MCF 10A (cell line): ENCODE results near the gene KCNH1. TPM values are rescaled to one million over a fixed set of nuclear protein-coding genes. Genes with fewer than 3 reads are reported as not detected.

Experiments used
- BruUV-seq: library from RNA; stranded (reverse); fragments of 400-500 nt; replicated peaks from 2 replicates; lab custom pipeline; 2021; lab: Mats Ljungman, UMichigan
- CTCF ChIA-PET: fragments of 300-600 bp; sonication (Branson Sonifier 250); formaldehyde crosslinking; extraction: SDS; loops from one replicate; lab custom pipeline; 2021; ENCODE audit warnings: antibody characterized with exemption, inconsistent platforms; lab: Yijun Ruan, JAX
- POLR2A ChIA-PET: fragments of 300-600, 350-650 bp; sonication (Branson Sonifier 250); formaldehyde crosslinking; extraction: SDS; loops from one replicate; lab custom pipeline; 2020; ENCODE audit warnings: antibody characterized with exemption, inconsistent platforms; lab: Yijun Ruan, JAX
- DNase-seq: peaks from one replicate; pipeline ENCODE4 v3.0.0-alpha.2; 2018; ENCODE audit not compliant: unreplicated experiment
- H3K27ac Mint-ChIP-seq: one replicate; pipeline ENCODE4 v1.8.0; 2022; ENCODE audit warnings: mild to moderate bottlenecking, low read depth, mixed read lengths; ENCODE audit not compliant: unreplicated experiment
- H3K27me3 Mint-ChIP-seq: one replicate; pipeline ENCODE4 v1.8.0; 2022; ENCODE audit warnings: mixed read lengths; ENCODE audit not compliant: insufficient read depth, unreplicated experiment
- H3K36me3 Mint-ChIP-seq: one replicate; pipeline ENCODE4 v1.8.0; 2022; ENCODE audit warnings: mild to moderate bottlenecking, moderate library complexity, mixed read lengths; ENCODE audit not compliant: insufficient read depth, unreplicated experiment
- H3K4me1 Mint-ChIP-seq: one replicate; pipeline ENCODE4 v1.8.0; 2022; ENCODE audit warnings: mixed read lengths; ENCODE audit not compliant: insufficient read depth, unreplicated experiment
- H3K4me3 Mint-ChIP-seq: one replicate; pipeline ENCODE4 v1.8.0; 2022; ENCODE audit warnings: mild to moderate bottlenecking, moderate library complexity, mixed read lengths; ENCODE audit not compliant: unreplicated experiment
- H3K9me3 Mint-ChIP-seq: one replicate; pipeline ENCODE4 v1.8.0; 2022; ENCODE audit warnings: mixed read lengths; ENCODE audit not compliant: unreplicated experiment
- intact Hi-C: fragments of 100-400 bp; cut with micrococcal nuclease; formaldehyde crosslinking; loops from 2 replicates; pipeline ENCODE4 v1.14.1; 2022
- total RNA-seq: library from RNA; stranded (reverse); gene quantifications from 2 replicates; pipeline ENCODE4 v1.2.3, GENCODE V29; 2022
- TF ChIP-seq, protein P1 (sequence below): fragments of 200-600 bp; IDR thresholded peaks from one replicate; pipeline ENCODE4 v1.8.0; 2022; ENCODE audit warnings: antibody characterized with exemption, mild to moderate bottlenecking; ENCODE audit not compliant: unreplicated experiment

Gene KCNH1
- total RNA-seq, 1 experiment from 2014 or later = 0.19 TPM

DNA sequence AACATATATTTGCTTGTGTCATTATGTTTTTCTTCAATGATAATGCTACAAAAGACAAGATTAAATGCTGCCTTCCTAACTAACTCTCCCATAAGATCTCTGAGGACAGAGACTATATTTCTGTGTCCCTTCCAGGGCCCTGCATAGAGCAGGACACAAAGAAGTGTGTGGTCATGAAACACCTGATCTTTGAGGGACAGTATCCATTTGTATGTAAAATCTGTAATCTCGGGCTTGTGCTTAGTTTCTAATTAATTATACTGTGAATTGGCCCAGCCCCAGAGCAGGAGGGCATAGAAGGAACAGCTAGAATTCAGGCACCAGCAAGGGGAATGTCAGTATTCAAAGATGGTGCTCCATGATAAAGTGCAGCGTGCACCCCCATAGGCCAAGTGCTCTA lies 430.4 kb downstream of the KCNH1 start:
- POLR2A ChIA-PET = interaction anchor here (0.6 kb wide), 1 partner anchor 77 kb away, joined by 3 read pairs; no protein-coding TSS in a partner anchor
- Mint-ChIP-seq H3K27me3 (peaks cover 12% of the 10 kb centered on the region), H3K4me3 (no peak overlapping the region), H3K9me3 (no peaks in the 10 kb centered on the region), H3K4me1 (no peaks in the 10 kb centered on the region), H3K36me3 (no peaks in the 10 kb centered on the region), H3K27ac (no peak overlapping the region)
- BruUV-seq = no TSS peak
- intact Hi-C loops = no loop called here
- TF ChIP-seq, protein P1, sequence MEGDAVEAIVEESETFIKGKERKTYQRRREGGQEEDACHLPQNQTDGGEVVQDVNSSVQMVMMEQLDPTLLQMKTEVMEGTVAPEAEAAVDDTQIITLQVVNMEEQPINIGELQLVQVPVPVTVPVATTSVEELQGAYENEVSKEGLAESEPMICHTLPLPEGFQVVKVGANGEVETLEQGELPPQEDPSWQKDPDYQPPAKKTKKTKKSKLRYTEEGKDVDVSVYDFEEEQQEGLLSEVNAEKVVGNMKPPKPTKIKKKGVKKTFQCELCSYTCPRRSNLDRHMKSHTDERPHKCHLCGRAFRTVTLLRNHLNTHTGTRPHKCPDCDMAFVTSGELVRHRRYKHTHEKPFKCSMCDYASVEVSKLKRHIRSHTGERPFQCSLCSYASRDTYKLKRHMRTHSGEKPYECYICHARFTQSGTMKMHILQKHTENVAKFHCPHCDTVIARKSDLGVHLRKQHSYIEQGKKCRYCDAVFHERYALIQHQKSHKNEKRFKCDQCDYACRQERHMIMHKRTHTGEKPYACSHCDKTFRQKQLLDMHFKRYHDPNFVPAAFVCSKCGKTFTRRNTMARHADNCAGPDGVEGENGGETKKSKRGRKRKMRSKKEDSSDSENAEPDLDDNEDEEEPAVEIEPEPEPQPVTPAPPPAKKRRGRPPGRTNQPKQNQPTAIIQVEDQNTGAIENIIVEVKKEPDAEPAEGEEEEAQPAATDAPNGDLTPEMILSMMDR = no peak
- DNase-seq = no peak
- CTCF ChIA-PET = interaction anchor here (0.7 to 1.0 kb wide), 3 partner anchors 11 to 330 kb away, joined by 3 to 5 read pairs (median 3); no protein-coding TSS in a partner anchor

GRCh38 chr1:210702506-210702905 lies 431.4 kb downstream of the KCNH1 start:
- Mint-ChIP-seq H3K4me1 (no peaks in the 10 kb centered on the region), H3K4me3 (no peak overlapping the region), H3K27me3 (peaks cover 21% of the 10 kb centered on the region), H3K9me3 (no peaks in the 10 kb centered on the region), H3K27ac (no peak overlapping the region), H3K36me3 (no peaks in the 10 kb centered on the region)
- intact Hi-C loops = no loop called here
- no peak for DNase-seq
- TF ChIP-seq, protein P1 = no peak
- ChIA-PET CTCF (interaction anchor here (0.6 to 0.9 kb wide), 3 partner anchors 18 to 62 kb away, joined by 3 read pairs; no protein-coding TSS in a partner anchor), POLR2A (interaction anchor here (0.7 to 0.9 kb wide), 2 partner anchors 12 to 169 kb away, joined by 5 to 6 read pairs; no protein-coding TSS in a partner anchor)
- no TSS peak for BruUV-seq

DNA sequence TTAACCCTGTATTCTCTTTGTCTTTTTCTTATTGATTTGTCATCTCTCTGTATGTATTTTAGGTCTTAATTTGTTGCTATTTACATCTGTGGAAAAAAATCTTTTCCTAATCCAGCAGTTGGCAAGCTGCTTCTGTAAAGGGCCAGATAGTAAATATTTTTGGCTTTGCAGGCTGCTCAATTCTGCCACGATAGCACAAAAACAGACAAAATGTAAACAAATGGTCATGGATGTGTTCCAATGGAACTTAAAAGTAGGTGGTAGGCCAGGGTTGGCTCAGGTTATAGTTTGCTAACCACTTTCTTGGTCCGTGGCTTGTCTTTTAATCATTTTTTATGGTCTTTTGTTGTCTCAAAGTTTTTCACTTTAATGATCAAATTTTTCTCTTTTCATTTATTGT lies 433.4 kb downstream of the KCNH1 start:
- ChIA-PET CTCF (no interaction called here), POLR2A (no interaction called here)
- H3K4me3 Mint-ChIP-seq = no peak overlapping the region
- TF ChIP-seq, protein P1 = no peak
- BruUV-seq = no TSS peak
- H3K27me3 Mint-ChIP-seq = peaks cover 21% of the 10 kb centered on the region
- no peaks in the 10 kb centered on the region for H3K4me1 Mint-ChIP-seq
- intact Hi-C loops = no loop called here
- DNase-seq = no peak
- no peaks in the 10 kb centered on the region for H3K36me3 Mint-ChIP-seq
- no peaks in the 10 kb centered on the region for H3K9me3 Mint-ChIP-seq
- no peak overlapping the region for H3K27ac Mint-ChIP-seq

- TF ChIP-seq, protein P1 = no peak
- Mint-ChIP-seq H3K4me1 (no peaks in the 10 kb centered on the region), H3K36me3 (no peaks in the 10 kb centered on the region), H3K27ac (no peak overlapping the region), H3K9me3 (no peaks in the 10 kb centered on the region), H3K27me3 (peaks cover 21% of the 10 kb centered on the region), H3K4me3 (no peak overlapping the region)
- ChIA-PET POLR2A (no interaction called here), CTCF (interaction anchor here (1.1 to 1.2 kb wide), 2 partner anchors 8 to 23 kb away, joined by 3 to 5 read pairs; no protein-coding TSS in a partner anchor)
- DNase-seq = no peak
- BruUV-seq = no TSS peak
- intact Hi-C loops = no loop called here
Observed at GRCh38 chr1:210700083-210700482, 433.9 kb downstream of the KCNH1 start.
